CD8-positive, alpha-beta memory T cell (primary cell): ENCODE data around the gene ZNF653. TPM values are rescaled to one million over a fixed set of nuclear protein-coding genes. Genes with fewer than 3 reads are reported as not detected.

Experiments used
- CTCF ChIA-PET: fragments of 350-600 bp; sonication (Branson Sonifier 250); formaldehyde crosslinking; loops from one replicate; lab custom pipeline; 2021; ENCODE audit warnings: antibody characterized with exemption; lab: Charles Lee
- POLR2A ChIA-PET: fragments of 350-600 bp; sonication (Branson Sonifier 250); formaldehyde crosslinking; loops from one replicate; lab custom pipeline; 2021; ENCODE audit warnings: antibody characterized with exemption; lab: Charles Lee
- DNase-seq, 5 donors: peaks; one replicate each; pipeline versions ENCODE4 v3.0.0 to v3.0.0-alpha.2; 2020 to 2022; ENCODE audit warnings: mixed read lengths in 1 of 5
- H3K27ac ChIP-seq: one replicate; pipeline ENCODE4 v1.7.0; 2013; ENCODE audit warnings: low read depth, mild to moderate bottlenecking, low read length, moderate library complexity
- H3K27me3 ChIP-seq: 2 replicates; pipeline ENCODE4 v1.7.0; 2013; ENCODE audit warnings: low read length, mild to moderate bottlenecking; ENCODE audit not compliant: insufficient read depth, poor library complexity, severe bottlenecking
- H3K36me3 ChIP-seq: 2 replicates; pipeline ENCODE4 v1.7.0; 2013; ENCODE audit warnings: mild to moderate bottlenecking, low read length, moderate library complexity; ENCODE audit not compliant: insufficient read depth
- H3K4me1 ChIP-seq: 2 replicates; pipeline ENCODE4 v1.7.0; 2013; ENCODE audit warnings: mild to moderate bottlenecking, low read length, moderate library complexity; ENCODE audit not compliant: insufficient read depth
- H3K4me3 ChIP-seq: 2 replicates; pipeline ENCODE4 v1.7.0; 2013; ENCODE audit warnings: mild to moderate bottlenecking, low read length
- H3K9me3 ChIP-seq: 2 replicates; pipeline ENCODE4 v1.7.0; 2013; ENCODE audit warnings: mild to moderate bottlenecking, low read length
- H3K27ac Mint-ChIP-seq, 8 donors: one replicate each; pipeline ENCODE4 v1.8.0; 2020 to 2021; ENCODE audit warnings: mixed read lengths in 8 of 8, mild to moderate bottlenecking in 6 of 8, inconsistent platforms in 3 of 8, moderate library complexity in 3 of 8
- H3K27me3 Mint-ChIP-seq, 2 donors: one replicate each; pipeline ENCODE4 v1.8.0; 2020 to 2021; ENCODE audit warnings: mixed read lengths in 2 of 2, mild to moderate bottlenecking in 1 of 2, moderate library complexity in 1 of 2
- H3K36me3 Mint-ChIP-seq, 3 donors: one replicate each; pipeline ENCODE4 v1.8.0; 2020 to 2021; ENCODE audit warnings: mixed read lengths in 3 of 3, inconsistent platforms in 1 of 3, mild to moderate bottlenecking in 1 of 3
- H3K4me1 Mint-ChIP-seq, 3 donors: one replicate each; pipeline ENCODE4 v1.8.0; 2020 to 2021; ENCODE audit warnings: mixed read lengths in 3 of 3, inconsistent platforms in 1 of 3, mild to moderate bottlenecking in 1 of 3
- H3K4me3 Mint-ChIP-seq, 7 donors: one replicate each; pipeline ENCODE4 v1.8.0; 2020 to 2021; ENCODE audit warnings: mixed read lengths in 7 of 7, mild to moderate bottlenecking in 6 of 7, moderate library complexity in 4 of 7, inconsistent platforms in 2 of 7
- H3K9me3 Mint-ChIP-seq, 5 donors: one replicate each; pipeline ENCODE4 v1.8.0; 2020 to 2022; ENCODE audit warnings: mixed read lengths in 5 of 5, mild to moderate bottlenecking in 3 of 5, moderate library complexity in 2 of 5, inconsistent platforms in 1 of 5
- polyA plus RNA-seq: library from polyadenylated mRNA; unstranded; fragments of 300-500 nt; fragmentation: Illumina TruSeq; gene quantifications from one replicate; pipeline ENCODE4 v1.2.3, GENCODE V29; 2021
- total RNA-seq, 2 experiments: library from RNA; stranded (reverse); gene quantifications; one replicate each; pipeline ENCODE4 v1.2.3, GENCODE V29; 2021

ZNF653 gene
- total RNA-seq (10 to 100 TPM; 12.6 to 13.3 TPM), polyA plus RNA-seq (5.1 TPM)

GRCh38 chr19:11505504-11506100 lies at the start of gene ZNF653:
Gene ZNF653 (minus strand): TSS chr19:11505839. CDS start chr19:11505786, 53 bp downstream.
- Mint-ChIP-seq H3K4me1 (peaks cover 13 to 18% (median 14%) of the 10 kb centered on the region in 3 donors), H3K36me3 (peaks cover 0 to 20% (median 4%) of the 10 kb centered on the region in 3 donors), H3K4me3 (peak within 1 kb of the TSS; percentile 86 to 99 (median 90)), H3K27me3 (no peaks in the 10 kb centered on the region), H3K27ac (peak within 1 kb of the TSS; percentile 93 to 100 (median 94)), H3K9me3 (no peaks in the 10 kb centered on the region)
- ChIA-PET CTCF (interaction anchor here (1.3 kb wide), 2 partner anchors 23 to 125 kb away, joined by 3 to 6 read pairs; no protein-coding TSS in a partner anchor), POLR2A (interaction anchor here (1.2 kb wide), 1 partner anchor 23 kb away, joined by 3 read pairs; no protein-coding TSS in a partner anchor)
- Histone ChIP-seq H3K4me3 (peak within 1 kb of the TSS; percentile 71), H3K27me3 (no peaks in the 10 kb centered on the region), H3K9me3 (no peaks in the 10 kb centered on the region), H3K4me1 (peaks cover 11% of the 10 kb centered on the region), H3K27ac (peak within 1 kb of the TSS; percentile 96), H3K36me3 (no peaks in the 10 kb centered on the region)
- DNase-seq = peak; percentile 90 to 97 (median 94)

GRCh38 chr19:11555246-11555645 lies 49.6 kb upstream of the ZNF653 start:
- Mint-ChIP-seq H3K27ac (peak overlapping the region in 4 of 8 donors; percentile 9 to 83 (median 58)), H3K36me3 (peaks cover 0 to 52% (median 2%) of the 10 kb centered on the region in 3 donors), H3K4me3 (peak overlapping the region in 6 of 7 donors; percentile 11 to 85 (median 64)), H3K4me1 (peaks cover 30 to 48% (median 31%) of the 10 kb centered on the region in 3 donors), H3K9me3 (no peaks in the 10 kb centered on the region), H3K27me3 (peaks cover 0 to 3% of the 10 kb centered on the region in 2 donors)
- Histone ChIP-seq H3K27me3 (no peaks in the 10 kb centered on the region), H3K36me3 (peaks cover 13% of the 10 kb centered on the region), H3K4me3 (no peak overlapping the region), H3K4me1 (peaks cover 23% of the 10 kb centered on the region), H3K9me3 (no peaks in the 10 kb centered on the region), H3K27ac (no peak overlapping the region)
- ChIA-PET POLR2A (no interaction called here), CTCF (no interaction called here)
- no peak for DNase-seq

GRCh38 chr19:11554160-11554559 lies 48.5 kb upstream of the ZNF653 start:
- CTCF ChIA-PET = no interaction called here
- H3K9me3 Mint-ChIP-seq = no peaks in the 10 kb centered on the region
- POLR2A ChIA-PET = interaction anchor here (0.9 kb wide), 1 partner anchor 40 kb away, joined by 5 read pairs; no protein-coding TSS in a partner anchor
- peak overlapping the region in 3 of 7 donors; percentile 23 to 58 (median 47) for H3K4me3 Mint-ChIP-seq
- peaks cover 0 to 2% of the 10 kb centered on the region in 2 donors for H3K27me3 Mint-ChIP-seq
- H3K4me1 Mint-ChIP-seq = peaks cover 24 to 41% (median 27%) of the 10 kb centered on the region in 3 donors
- Histone ChIP-seq H3K4me3 (no peak overlapping the region), H3K4me1 (peaks cover 18% of the 10 kb centered on the region), H3K27me3 (no peaks in the 10 kb centered on the region), H3K36me3 (peaks cover 13% of the 10 kb centered on the region), H3K9me3 (no peaks in the 10 kb centered on the region), H3K27ac (no peak overlapping the region)
- DNase-seq = no peak
- H3K36me3 Mint-ChIP-seq = peaks cover 0 to 48% (median 2%) of the 10 kb centered on the region in 3 donors
- peak overlapping the region in 6 of 8 donors; percentile 27 to 89 (median 61) for H3K27ac Mint-ChIP-seq

- no peak overlapping the region for H3K4me3 Mint-ChIP-seq
Measured at GRCh38 chr19:11552666-11553372, 47.2 kb upstream of the ZNF653 start.

GRCh38 chr19:11551603-11552235 lies 46.1 kb upstream of the ZNF653 start:
- no peaks in the 10 kb centered on the region for H3K9me3 ChIP-seq
- POLR2A ChIA-PET = no interaction called here
- DNase-seq = no peak
- Mint-ChIP-seq H3K4me3 (no peak overlapping the region), H3K4me1 (peaks cover 10 to 23% (median 14%) of the 10 kb centered on the region in 3 donors), H3K9me3 (no peaks in the 10 kb centered on the region), H3K27me3 (no peaks in the 10 kb centered on the region), H3K36me3 (peaks cover 0 to 39% (median 0%) of the 10 kb centered on the region in 3 donors), H3K27ac (peak overlapping the region in 1 of 8 donors; percentile 12)
- no peak overlapping the region for H3K27ac ChIP-seq
- H3K4me1 ChIP-seq = peaks cover under 1% of the 10 kb centered on the region
- no peaks in the 10 kb centered on the region for H3K27me3 ChIP-seq
- CTCF ChIA-PET = no interaction called here
- H3K36me3 ChIP-seq = peaks cover 13% of the 10 kb centered on the region
- H3K4me3 ChIP-seq = no peak overlapping the region

More at GRCh38 chr19:11552666-11553372, 47.2 kb upstream of the ZNF653 start:
- peaks cover 10% of the 10 kb centered on the region for H3K4me1 ChIP-seq
- ChIA-PET POLR2A (no interaction called here), CTCF (no interaction called here)
- Mint-ChIP-seq H3K9me3 (no peaks in the 10 kb centered on the region), H3K4me1 (peaks cover 17 to 31% (median 19%) of the 10 kb centered on the region in 3 donors), H3K27me3 (peaks cover 0 to 1% of the 10 kb centered on the region in 2 donors), H3K36me3 (peaks cover 0 to 43% (median 2%) of the 10 kb centered on the region in 3 donors), H3K27ac (peak overlapping the region in 2 of 8 donors; percentile 29 to 39)
- H3K4me3 ChIP-seq = no peak overlapping the region
- no peaks in the 10 kb centered on the region for H3K27me3 ChIP-seq
- no peak for DNase-seq
- H3K9me3 ChIP-seq = no peaks in the 10 kb centered on the region
- no peak overlapping the region for H3K27ac ChIP-seq
- peaks cover 13% of the 10 kb centered on the region for H3K36me3 ChIP-seq

GRCh38 chr19:11550265-11550664 lies 44.6 kb upstream of the ZNF653 start:
- Histone ChIP-seq H3K27me3 (no peaks in the 10 kb centered on the region), H3K4me1 (no peaks in the 10 kb centered on the region), H3K27ac (no peak overlapping the region), H3K4me3 (no peak overlapping the region), H3K36me3 (peaks cover 9% of the 10 kb centered on the region), H3K9me3 (no peaks in the 10 kb centered on the region)
- ChIA-PET POLR2A (no interaction called here), CTCF (no interaction called here)
- H3K4me3 Mint-ChIP-seq = no peak overlapping the region
- peaks cover 0 to 2% of the 10 kb centered on the region in 2 donors for H3K27me3 Mint-ChIP-seq
- H3K36me3 Mint-ChIP-seq = peaks cover 0 to 27% (median 0%) of the 10 kb centered on the region in 3 donors
- H3K27ac Mint-ChIP-seq = peak overlapping the region in 1 of 8 donors; percentile 68
- no peaks in the 10 kb centered on the region for H3K9me3 Mint-ChIP-seq
- DNase-seq = no peak
- H3K4me1 Mint-ChIP-seq = peaks cover 0 to 8% (median 5%) of the 10 kb centered on the region in 3 donors

GRCh38 chr19:11549386-11549953 lies 43.8 kb upstream of the ZNF653 start:
- peaks cover 0 to 5% of the 10 kb centered on the region in 2 donors for H3K27me3 Mint-ChIP-seq
- POLR2A ChIA-PET = no interaction called here
- H3K9me3 ChIP-seq = no peaks in the 10 kb centered on the region
- peaks cover 0 to 25% (median 0%) of the 10 kb centered on the region in 3 donors for H3K36me3 Mint-ChIP-seq
- no peaks in the 10 kb centered on the region for H3K27me3 ChIP-seq
- no peak overlapping the region for H3K27ac ChIP-seq
- no peaks in the 10 kb centered on the region for H3K9me3 Mint-ChIP-seq
- no peak overlapping the region for H3K27ac Mint-ChIP-seq
- no peak overlapping the region for H3K4me3 ChIP-seq
- peaks cover 7% of the 10 kb centered on the region for H3K36me3 ChIP-seq
- no peak overlapping the region for H3K4me3 Mint-ChIP-seq
- CTCF ChIA-PET = no interaction called here
- no peaks in the 10 kb centered on the region for H3K4me1 ChIP-seq
- DNase-seq = no peak
- H3K4me1 Mint-ChIP-seq = peaks cover 0 to 7% (median 3%) of the 10 kb centered on the region in 3 donors
